Neutrophil (primary cell): ENCODE results near the gene ATP1B2.

Experiments used
- H3K27ac ChIP-seq: fragments of 200-600 bp; sonication (generic); 2 replicates; pipeline ENCODE4 v1.5.1; 2016; ENCODE audit warnings: mild to moderate bottlenecking, moderate library complexity
- H3K27me3 ChIP-seq: fragments of 200-600 bp; sonication (generic); 2 replicates; pipeline ENCODE4 v1.6.0; 2016; ENCODE audit warnings: mild to moderate bottlenecking
- H3K36me3 ChIP-seq: fragments of 200-600 bp; sonication (generic); 2 replicates; pipeline ENCODE4 v1.5.1; 2017
- H3K4me1 ChIP-seq, 2 experiments: fragments of 200-600 bp in 1 of 2; sonication (generic) in 1 of 2; 1 replicate in 1 of 2; 2 replicates in 1 of 2; pipeline versions ENCODE4 v1.5.1 to v1.6.1; 2013 to 2016; ENCODE audit warnings: low read depth in 1 of 2, low read length in 1 of 2, mild to moderate bottlenecking in 1 of 2, moderate library complexity in 1 of 2; ENCODE audit not compliant: control insufficient read depth in 1 of 2, insufficient read depth in 1 of 2
- H3K4me3 ChIP-seq, 2 experiments: fragments of 200-600 bp in 1 of 2; sonication (generic) in 1 of 2; 1 replicate in 1 of 2; 2 replicates in 1 of 2; pipeline ENCODE4 v1.5.1; 2013 to 2016; ENCODE audit warnings: low read depth in 1 of 2, low read length in 1 of 2, mild to moderate bottlenecking in 1 of 2, moderate library complexity in 1 of 2
- H3K9me3 ChIP-seq: fragments of 200-600 bp; sonication (generic); 2 replicates; pipeline ENCODE4 v1.5.1; 2016
- CTCF ChIP-seq: fragments of 200-600 bp; sonication (generic); IDR thresholded peaks from 2 replicates; pipeline ENCODE4 v1.5.1; 2016; ENCODE audit warnings: antibody characterized with exemption

Gene ATP1B2

GRCh38 chr17:7705269-7706255, 54.8 kb downstream of the ATP1B2 start:
- Histone ChIP-seq H3K4me3 (no peak overlapping the region), H3K9me3 (no peaks in the 10 kb centered on the region), H3K36me3 (peaks cover 26% of the 10 kb centered on the region), H3K27ac (no peak overlapping the region), H3K4me1 (peaks cover 5 to 6% of the 10 kb centered on the region in 2 experiments), H3K27me3 (peaks cover 67% of the 10 kb centered on the region)
- TF ChIP-seq CTCF, result no peak

- Histone ChIP-seq H3K27me3 (peaks cover 80% of the 10 kb centered on the region), H3K27ac (no peak overlapping the region), H3K36me3 (peaks cover 16% of the 10 kb centered on the region), H3K4me1 (peaks cover 10 to 11% of the 10 kb centered on the region in 2 experiments), H3K4me3 (no peak overlapping the region), H3K9me3 (no peaks in the 10 kb centered on the region)
- TF ChIP-seq CTCF, result no peak
These were observed 56.1 kb downstream of the ATP1B2 start for GRCh38 chr17:7706631-7707354.
